Activated CD4-positive, alpha-beta T cell treated with anti-CD3 and anti-CD28 coated beads for 36 hours (primary cell): ENCODE data around the gene AHI1. TPM values are rescaled to one million over a fixed set of nuclear protein-coding genes. Genes with fewer than 3 reads are reported as not detected.
"Not testable (repeated sequence)": the region's sequence is repeated elsewhere in the genome, so short reads cannot be mapped to it uniquely, and the experiment has no call there.

Source experiments
- ATAC-seq: fragments of 200-7000 bp; cut with Tn5 transposase; one replicate; pipeline ENCODE4 v1.10.0; 2021; ENCODE audit warnings: mild to moderate bottlenecking, moderate library complexity
- CTCF ChIA-PET: fragments of 350-600 bp; sonication (Branson Sonifier 250); formaldehyde crosslinking; loops from one replicate; lab custom pipeline; 2021; ENCODE audit warnings: antibody characterized with exemption; lab: Charles Lee
- POLR2A ChIA-PET: fragments of 350-600 bp; sonication (Branson Sonifier 250); formaldehyde crosslinking; loops from one replicate; lab custom pipeline; 2021; ENCODE audit warnings: antibody characterized with exemption, inconsistent platforms; lab: Charles Lee
- DNase-seq: peaks from one replicate; pipeline ENCODE4 v3.0.0-alpha.2; 2020
- H3K27ac Mint-ChIP-seq: one replicate; pipeline ENCODE4 v1.8.0; 2021; ENCODE audit warnings: mixed read lengths
- H3K27me3 Mint-ChIP-seq: one replicate; pipeline ENCODE4 v1.8.0; 2021; ENCODE audit warnings: mixed read lengths
- H3K36me3 Mint-ChIP-seq: one replicate; pipeline ENCODE4 v1.8.0; 2021; ENCODE audit warnings: low read depth, mixed read lengths
- H3K4me1 Mint-ChIP-seq: one replicate; pipeline ENCODE4 v1.8.0; 2021; ENCODE audit warnings: mixed read lengths
- H3K4me3 Mint-ChIP-seq: one replicate; pipeline ENCODE4 v1.8.0; 2021; ENCODE audit warnings: mild to moderate bottlenecking, moderate library complexity, mixed read lengths
- H3K9me3 Mint-ChIP-seq: one replicate; pipeline ENCODE4 v1.8.0; 2021; ENCODE audit warnings: low read depth, mixed read lengths
- intact Hi-C, 2 experiments: fragments of 100-400 bp; cut with DNase I in 1 of 2; cut with micrococcal nuclease in 1 of 2; formaldehyde crosslinking; loops; one replicate each; pipeline versions ENCODE4 v1.14.2 to v1.15.1; 2022 to 2024; cut with DNase I, micrococcal nuclease
- total RNA-seq, 2 experiments: library from RNA; stranded (reverse); gene quantifications; one replicate each; pipeline ENCODE4 v1.2.3, GENCODE V29; 2021

Gene AHI1
- total RNA-seq, 2 experiments from 2014 or later, result 35.6 to 36.0 TPM

DNA sequence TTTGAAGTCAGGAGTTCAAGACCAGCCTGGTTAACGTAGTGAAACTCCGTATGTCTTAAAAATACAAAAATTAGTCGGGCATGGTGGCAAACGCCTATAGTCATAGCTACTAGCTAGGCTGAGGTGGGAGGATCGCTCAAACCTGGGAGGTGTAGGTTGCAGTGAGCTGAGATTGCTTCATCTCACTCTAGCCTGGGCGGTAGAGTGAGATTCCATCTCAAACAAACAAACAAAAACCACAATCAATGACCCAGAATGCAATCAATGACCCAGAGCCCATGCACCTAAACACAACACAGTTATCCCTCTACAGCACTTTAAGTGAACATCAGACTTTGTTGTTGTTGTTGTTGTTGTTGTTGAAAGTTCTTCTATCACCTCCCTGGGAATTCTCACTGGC lies 238.6 kb downstream of the AHI1 start:
- CTCF ChIA-PET, result interaction anchor here (0.9 to 1.5 kb wide), 2 partner anchors 9 to 24 kb away, joined by 3 to 4 read pairs; no protein-coding TSS in a partner anchor
- no peak for ATAC-seq
- intact Hi-C loops, result no loop called here
- H3K27me3 Mint-ChIP-seq, result no peaks in the 10 kb centered on the region
- H3K4me3 Mint-ChIP-seq, result no peak overlapping the region
- POLR2A ChIA-PET, result no interaction called here
- no peaks in the 10 kb centered on the region for H3K4me1 Mint-ChIP-seq
- H3K27ac Mint-ChIP-seq, result no peak overlapping the region
- H3K9me3 Mint-ChIP-seq, result no peaks in the 10 kb centered on the region
- no peak for DNase-seq
- no peaks in the 10 kb centered on the region for H3K36me3 Mint-ChIP-seq

DNA sequence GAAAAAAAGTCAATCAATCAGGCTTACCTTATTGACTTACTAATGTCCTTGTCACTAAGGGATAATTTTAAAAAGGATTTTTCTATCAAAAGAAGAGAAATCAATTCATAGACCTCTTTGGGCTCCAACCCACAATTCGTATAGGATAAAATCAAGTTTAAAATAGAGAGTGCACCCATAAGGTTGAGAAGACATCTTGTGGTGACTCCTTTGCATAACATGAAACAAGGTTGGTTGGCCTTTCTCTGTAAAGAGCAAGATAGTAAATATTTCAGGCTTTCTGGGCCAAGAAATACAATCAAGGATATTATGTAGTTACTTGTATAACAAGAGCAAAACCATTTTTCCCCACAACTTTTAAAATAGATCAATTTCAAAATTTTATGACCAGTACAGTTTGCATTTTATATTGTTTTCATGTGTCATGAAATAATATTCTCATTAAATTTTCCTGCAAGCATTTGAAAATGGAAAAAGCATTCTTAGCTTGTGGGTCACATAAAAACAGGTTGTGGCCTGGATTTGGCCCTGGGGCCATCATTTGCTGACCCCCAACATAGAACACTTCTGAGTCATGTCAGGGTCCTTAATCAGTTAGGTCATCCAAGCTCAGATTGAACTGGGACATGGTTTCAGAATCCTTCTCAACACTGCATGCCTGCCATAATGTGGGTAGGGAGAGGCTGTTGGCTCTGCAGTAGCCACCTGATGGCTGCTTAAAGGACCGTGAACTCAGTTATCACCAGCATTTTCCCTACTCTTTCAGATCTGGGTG lies 239.7 kb downstream of the AHI1 start:
- POLR2A ChIA-PET, result no interaction called here
- Mint-ChIP-seq H3K9me3 (no peaks in the 10 kb centered on the region), H3K27ac (no peak overlapping the region), H3K27me3 (no peaks in the 10 kb centered on the region), H3K36me3 (no peaks in the 10 kb centered on the region), H3K4me1 (no peaks in the 10 kb centered on the region), H3K4me3 (no peak overlapping the region)
- CTCF ChIA-PET, result interaction anchor here (0.9 to 1.5 kb wide), 4 partner anchors 10 to 317 kb away, joined by 3 to 4 read pairs (median 3); no protein-coding TSS in a partner anchor
- intact Hi-C loops, result no loop called here
- DNase-seq (no peak), ATAC-seq (no peak)

DNA sequence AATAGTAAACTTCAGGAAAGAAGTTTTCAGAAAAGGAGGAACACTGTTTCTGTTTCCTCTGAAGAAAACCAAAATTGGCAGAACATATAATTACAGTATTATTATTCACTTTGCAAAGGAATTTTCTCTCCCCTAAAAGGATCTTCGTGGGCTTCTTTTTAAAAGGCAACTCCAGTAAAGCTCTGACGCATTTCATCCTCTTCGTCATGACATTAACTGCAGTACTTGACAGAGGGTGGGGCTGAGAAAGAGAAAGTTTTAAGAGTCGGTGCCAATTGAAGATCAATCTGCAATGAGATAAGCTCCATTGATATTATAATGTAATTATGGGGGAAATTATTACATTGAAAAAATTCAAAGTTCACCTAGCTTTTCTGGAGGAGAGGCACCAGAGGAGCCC lies 240.7 kb downstream of the AHI1 start:
- ATAC-seq, result no peak
- Mint-ChIP-seq H3K27me3 (no peaks in the 10 kb centered on the region), H3K27ac (no peak overlapping the region), H3K4me3 (no peak overlapping the region), H3K4me1 (no peaks in the 10 kb centered on the region), H3K36me3 (no peaks in the 10 kb centered on the region), H3K9me3 (no peaks in the 10 kb centered on the region)
- no peak for DNase-seq
- intact Hi-C loops, result no loop called here
- POLR2A ChIA-PET, result no interaction called here
- CTCF ChIA-PET, result interaction anchor here (0.9 to 1.3 kb wide), 4 partner anchors 11 to 316 kb away, joined by 3 to 4 read pairs (median 3); no protein-coding TSS in a partner anchor

DNA sequence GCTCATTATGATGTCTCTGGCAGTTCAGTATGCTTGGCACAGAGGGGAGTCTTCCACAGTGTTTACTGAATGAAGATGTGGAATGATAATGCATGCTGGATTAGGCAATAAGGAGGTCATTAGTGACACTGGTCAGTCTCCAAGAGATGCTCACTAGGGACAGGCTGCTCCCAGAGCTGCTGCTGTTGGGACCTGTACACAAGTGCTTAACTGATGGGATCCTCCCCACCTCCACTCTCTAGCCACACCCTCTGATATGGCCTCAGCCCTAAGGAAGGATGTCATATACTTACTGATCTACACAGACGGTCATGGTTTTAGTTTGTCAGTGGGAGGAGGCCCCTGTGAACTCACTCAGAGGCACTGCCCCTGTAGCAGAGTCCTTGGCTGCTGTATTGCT lies 243.1 kb downstream of the AHI1 start:
- ChIA-PET CTCF (no interaction called here), POLR2A (no interaction called here)
- ATAC-seq (no peak), DNase-seq (no peak)
- Mint-ChIP-seq H3K27me3 (no peaks in the 10 kb centered on the region), H3K4me1 (peaks cover 3% of the 10 kb centered on the region), H3K4me3 (no peak overlapping the region), H3K27ac (no peak overlapping the region), H3K9me3 (no peaks in the 10 kb centered on the region), H3K36me3 (no peaks in the 10 kb centered on the region)
- intact Hi-C loops, result no loop called here

GRCh38 chr6:135251498-135252441 lies 245.8 kb downstream of the AHI1 start:
- ChIA-PET POLR2A (no interaction called here), CTCF (interaction anchor here (0.9 kb wide), 1 partner anchor 229 kb away, joined by 3 read pairs; no protein-coding TSS in a partner anchor)
- Mint-ChIP-seq H3K9me3 (no peaks in the 10 kb centered on the region), H3K4me3 (no peak overlapping the region), H3K27me3 (no peaks in the 10 kb centered on the region), H3K4me1 (peaks cover 3% of the 10 kb centered on the region), H3K36me3 (no peaks in the 10 kb centered on the region), H3K27ac (no peak overlapping the region)
- DNase-seq (peak; percentile 54), ATAC-seq (peak; percentile 91)
- intact Hi-C loops, result no loop called here

- ChIA-PET CTCF (interaction anchor here (0.9 kb wide), 1 partner anchor 229 kb away, joined by 3 read pairs; no protein-coding TSS in a partner anchor), POLR2A (no interaction called here)
- H3K27me3 Mint-ChIP-seq, result no peaks in the 10 kb centered on the region
- no peak overlapping the region for H3K4me3 Mint-ChIP-seq
- DNase-seq, result no peak
- intact Hi-C loops, result no loop called here
- no peak overlapping the region for H3K27ac Mint-ChIP-seq
- no peaks in the 10 kb centered on the region for H3K36me3 Mint-ChIP-seq
- H3K9me3 Mint-ChIP-seq, result no peaks in the 10 kb centered on the region
- peaks cover 3% of the 10 kb centered on the region for H3K4me1 Mint-ChIP-seq
- ATAC-seq, result no peak
These were observed 246.6 kb downstream of the AHI1 start for GRCh38 chr6:135250751-135251497.

DNA sequence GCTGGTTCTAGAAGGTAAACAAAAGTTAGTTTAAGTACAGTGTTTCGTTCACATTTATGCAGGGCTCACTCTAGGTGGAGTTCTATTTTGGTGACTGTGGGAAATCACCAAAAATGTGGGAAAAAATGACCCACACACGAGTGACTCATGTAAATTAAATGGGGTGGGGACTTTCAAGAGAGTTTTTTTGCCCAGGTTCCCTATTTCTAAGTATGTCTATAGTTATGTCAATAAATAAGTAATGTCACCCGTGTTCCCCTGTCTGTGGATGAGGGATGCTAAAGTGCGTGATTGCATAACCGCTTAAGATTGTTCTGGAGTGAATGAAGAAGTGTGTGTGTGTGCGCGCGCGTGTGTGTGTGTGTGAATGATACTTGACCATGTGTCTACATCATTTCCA lies 247.3 kb downstream of the AHI1 start:
- Mint-ChIP-seq H3K36me3 (no peaks in the 10 kb centered on the region), H3K4me1 (peaks cover 3% of the 10 kb centered on the region), H3K27ac (no peak overlapping the region), H3K27me3 (no peaks in the 10 kb centered on the region), H3K4me3 (no peak overlapping the region), H3K9me3 (no peaks in the 10 kb centered on the region)
- intact Hi-C loops, result no loop called here
- ATAC-seq, result no peak
- DNase-seq, result no peak
- ChIA-PET POLR2A (no interaction called here), CTCF (no interaction called here)

- DNase-seq, intact Hi-C loops, H3K9me3 Mint-ChIP-seq, H3K27ac Mint-ChIP-seq, ATAC-seq, H3K36me3 Mint-ChIP-seq, POLR2A ChIA-PET, H3K4me3 Mint-ChIP-seq, H3K4me1 Mint-ChIP-seq, H3K27me3 Mint-ChIP-seq: not testable (repeated sequence)
- CTCF ChIA-PET, result interaction anchor here (0.6 kb wide), 1 partner anchor 105 kb away, joined by 4 read pairs; no protein-coding TSS in a partner anchor
These were observed 251.0 kb downstream of the AHI1 start for GRCh38 chr6:135246412-135247012.

- H3K4me1 Mint-ChIP-seq, result peaks cover under 1% of the 10 kb centered on the region
- no peak overlapping the region for H3K27ac Mint-ChIP-seq
- intact Hi-C loops, result no loop called here
- ChIA-PET POLR2A (no interaction called here), CTCF (interaction anchor here (0.8 kb wide), 1 partner anchor 209 kb away, joined by 3 read pairs; no protein-coding TSS in a partner anchor)
- H3K27me3 Mint-ChIP-seq, result no peaks in the 10 kb centered on the region
- ATAC-seq (no peak), DNase-seq (no peak)
- H3K4me3 Mint-ChIP-seq, result no peak overlapping the region
- H3K9me3 Mint-ChIP-seq, result no peaks in the 10 kb centered on the region
- no peaks in the 10 kb centered on the region for H3K36me3 Mint-ChIP-seq
These were observed 252.7 kb downstream of the AHI1 start for GRCh38 chr6:135244805-135245204.

- ChIA-PET POLR2A (no interaction called here), CTCF (no interaction called here)
- ATAC-seq (no peak), DNase-seq (no peak)
- H3K36me3 Mint-ChIP-seq, result no peaks in the 10 kb centered on the region
- no peaks in the 10 kb centered on the region for H3K9me3 Mint-ChIP-seq
- H3K4me1 Mint-ChIP-seq, result no peaks in the 10 kb centered on the region
- no peaks in the 10 kb centered on the region for H3K27me3 Mint-ChIP-seq
- H3K27ac Mint-ChIP-seq, result no peak overlapping the region
- H3K4me3 Mint-ChIP-seq, result no peak overlapping the region
- intact Hi-C loops, result no loop called here
These were observed 253.4 kb downstream of the AHI1 start for GRCh38 chr6:135243871-135244796.
